Nucleus accumbens (tissue), 56 donors: ENCODE results near the gene SOX5.
"Not testable (repeated sequence)": the region's sequence is repeated elsewhere in the genome, so short reads cannot be mapped to it uniquely, and the experiment has no call there.

Source experiments
- DNase-seq, 56 donors: peaks; one replicate each; lab custom pipeline; 2025; lab: John Stamatoyannopoulos, UW

The SOX5 gene

GRCh38 chr12:23911574-23911973 lies 37.9 kb downstream of the SOX5 start:
- no peak for DNase-seq

- DNase-seq = no peak
Measured at GRCh38 chr12:23909551-23909950, 39.9 kb downstream of the SOX5 start.

GRCh38 chr12:23906329-23906728 lies 43.1 kb downstream of the SOX5 start:
- DNase-seq = peak in 3 of 56 donors; percentile 2 to 16 (median 10)

GRCh38 chr12:23899434-23899833 lies 50.0 kb downstream of the SOX5 start:
- no peak for DNase-seq

DNA sequence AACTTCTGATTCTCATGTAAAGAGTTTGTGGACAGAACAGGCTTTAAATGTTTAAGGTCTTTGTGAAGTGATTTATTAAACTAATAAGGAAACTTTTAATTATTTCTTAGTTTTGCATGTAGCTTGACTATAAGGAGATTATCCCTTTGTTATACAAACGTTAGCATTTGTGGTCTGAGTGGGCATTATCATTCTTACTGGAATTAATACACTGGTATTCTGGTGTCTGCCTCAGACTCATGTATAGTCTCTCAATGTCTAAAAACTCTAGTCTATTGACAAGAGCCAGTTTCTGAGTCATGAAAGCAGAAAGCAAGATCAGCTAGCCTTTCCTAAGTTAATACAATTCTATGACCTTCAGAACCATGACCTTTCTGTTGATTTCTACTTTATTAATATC lies 51.3 kb downstream of the SOX5 start:
- no peak for DNase-seq

GRCh38 chr12:23895792-23896218 lies 53.7 kb downstream of the SOX5 start:
- peak in 32 of 56 donors; percentile 0 to 54 (median 15) for DNase-seq

GRCh38 chr12:23893611-23894010 lies 55.9 kb downstream of the SOX5 start:
- no peak for DNase-seq

- no peak for DNase-seq
Measured at GRCh38 chr12:23891115-23891514, 58.4 kb downstream of the SOX5 start.

GRCh38 chr12:23889069-23889440 lies 60.4 kb downstream of the SOX5 start:
- no peak for DNase-seq

- DNase-seq = no peak
Measured at GRCh38 chr12:23888396-23889068, 60.9 kb downstream of the SOX5 start.

DNA sequence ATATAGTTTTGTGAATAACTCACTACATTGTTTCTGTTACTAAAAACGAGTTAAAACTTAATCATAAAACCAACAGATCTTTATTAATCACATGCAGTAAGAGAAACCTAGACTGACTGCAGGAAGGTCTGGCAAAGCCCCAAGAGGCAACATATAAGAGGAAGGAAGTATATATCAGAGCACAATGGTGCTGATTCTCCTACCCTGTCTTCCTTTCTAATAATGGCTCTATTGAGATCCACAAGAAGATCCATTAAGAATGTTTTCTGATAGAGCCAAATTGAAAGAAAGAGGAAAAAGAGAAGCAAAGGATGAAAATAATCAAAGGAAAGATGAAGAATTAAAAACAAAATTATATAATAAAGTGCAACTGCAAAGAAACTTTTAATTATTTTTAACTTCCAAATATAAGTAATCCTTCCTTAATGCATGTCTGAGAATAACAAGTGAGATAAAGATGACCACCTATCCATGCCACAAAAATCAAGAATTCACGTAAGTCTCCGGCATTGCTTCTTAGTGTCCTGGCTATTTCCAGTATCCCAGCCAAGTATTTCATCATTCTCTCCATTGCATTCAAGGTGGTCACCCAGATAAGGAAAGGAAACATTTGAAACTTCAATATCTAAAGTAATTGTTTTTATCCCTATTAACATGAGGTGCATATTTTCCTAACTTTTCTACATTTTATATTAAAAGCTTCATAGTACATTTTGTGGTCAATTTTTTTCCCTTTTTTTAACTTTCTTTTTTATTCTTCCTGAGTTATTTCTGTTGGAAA lies 62.2 kb downstream of the SOX5 start:
- DNase-seq = no peak

DNA sequence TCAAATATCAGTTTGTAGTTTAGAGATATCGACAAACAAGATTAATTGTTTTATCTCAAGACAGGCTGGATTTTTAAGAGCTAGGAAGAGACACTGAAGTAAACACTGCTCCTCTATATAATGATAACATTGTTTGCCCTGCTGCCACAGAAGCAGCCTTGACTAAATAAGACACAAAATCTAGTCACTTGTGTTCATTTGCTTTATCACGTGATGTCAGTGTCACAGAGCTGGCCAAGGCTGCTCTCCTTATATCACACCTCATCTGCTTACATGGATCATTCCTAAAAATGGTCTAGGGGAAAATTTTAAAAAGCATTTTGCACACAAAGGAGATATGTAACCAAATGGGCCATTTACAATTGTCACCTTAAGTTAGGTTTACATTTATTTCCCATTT lies 64.1 kb downstream of the SOX5 start:
- DNase-seq = no peak

- DNase-seq = no peak
Measured at GRCh38 chr12:23884909-23885308, 64.6 kb downstream of the SOX5 start.

GRCh38 chr12:23880988-23881387 lies 68.5 kb downstream of the SOX5 start:
- DNase-seq = no peak

DNA sequence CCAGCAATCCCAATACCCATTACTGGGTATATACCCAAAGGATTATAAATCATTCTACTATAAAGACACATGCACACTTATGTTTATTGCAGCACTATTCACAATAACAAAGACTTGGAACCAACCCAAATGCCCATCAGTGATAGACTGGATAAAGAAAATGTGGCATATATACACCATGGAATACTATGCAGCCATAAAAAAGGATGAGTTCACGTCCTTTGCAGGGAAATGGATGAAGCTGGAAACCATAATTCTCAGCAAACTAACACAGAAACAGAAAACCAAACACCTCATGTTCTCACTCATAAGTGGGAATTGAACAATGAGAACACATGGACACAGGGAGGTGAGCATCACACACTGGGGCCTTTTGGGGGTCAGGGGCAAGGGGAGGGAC lies 72.9 kb downstream of the SOX5 start:
- DNase-seq = not testable (repeated sequence)

- no peak for DNase-seq
Measured at GRCh38 chr12:23867794-23868193, 81.7 kb downstream of the SOX5 start.

GRCh38 chr12:23862701-23863100 lies 86.8 kb downstream of the SOX5 start:
- no peak for DNase-seq

GRCh38 chr12:23860019-23860418 lies 89.5 kb downstream of the SOX5 start:
- no peak for DNase-seq

DNA sequence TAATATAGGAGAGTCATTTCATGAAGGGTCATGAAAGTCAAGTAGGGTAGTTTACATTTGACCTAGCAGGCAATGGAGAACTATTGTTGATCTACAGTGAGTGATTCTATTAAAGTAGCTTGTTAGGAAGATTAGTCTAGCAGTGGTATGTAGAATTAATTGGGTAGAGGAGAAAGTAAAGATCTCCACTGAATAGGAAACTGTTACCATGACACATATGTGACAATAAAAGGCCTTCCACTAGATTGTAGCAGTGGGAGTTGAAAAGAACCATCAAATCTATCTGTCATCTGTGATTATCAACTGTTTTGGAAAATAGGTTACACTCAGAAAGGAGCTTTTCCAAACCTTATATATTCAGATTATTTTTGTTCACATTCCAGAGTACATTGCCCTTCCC lies 92.3 kb downstream of the SOX5 start:
- DNase-seq = no peak

DNA sequence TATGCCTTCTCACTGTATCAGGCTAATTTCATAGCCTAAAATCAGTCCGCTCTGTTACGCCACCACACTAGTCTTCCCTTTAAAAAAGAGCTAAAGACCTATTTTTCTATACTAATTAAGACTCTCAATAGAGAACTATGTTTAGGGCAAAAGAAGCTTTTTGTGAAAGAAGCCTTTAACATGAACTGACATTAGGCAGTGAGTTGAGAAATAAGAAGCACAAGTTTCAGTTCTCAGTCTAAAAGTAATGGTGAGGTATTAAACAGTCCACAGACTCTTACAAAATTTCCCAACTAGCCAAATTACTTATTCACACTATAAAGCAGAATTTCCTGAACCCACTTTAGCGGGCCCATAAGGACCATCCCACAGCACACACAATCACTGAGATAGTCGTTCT lies 93.7 kb downstream of the SOX5 start:
- no peak for DNase-seq

DNA sequence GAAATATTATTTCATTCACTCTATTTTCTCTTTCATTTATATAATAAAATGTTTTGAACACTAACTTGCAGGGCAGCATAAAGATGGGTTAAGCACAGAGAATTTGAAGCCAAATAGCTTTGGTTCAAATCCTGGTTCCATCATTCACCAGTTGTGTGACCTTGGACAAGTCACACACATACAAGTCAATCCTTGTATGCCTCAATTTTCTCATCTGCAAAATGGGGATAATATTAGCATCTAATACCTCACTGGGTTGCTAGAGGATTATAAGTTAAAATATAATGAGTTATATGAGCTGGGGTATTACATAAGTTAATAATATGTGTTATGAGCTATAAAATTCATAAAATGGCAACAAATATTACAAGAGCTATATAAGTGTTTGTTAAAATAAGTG lies 94.9 kb downstream of the SOX5 start:
- DNase-seq = no peak

DNA sequence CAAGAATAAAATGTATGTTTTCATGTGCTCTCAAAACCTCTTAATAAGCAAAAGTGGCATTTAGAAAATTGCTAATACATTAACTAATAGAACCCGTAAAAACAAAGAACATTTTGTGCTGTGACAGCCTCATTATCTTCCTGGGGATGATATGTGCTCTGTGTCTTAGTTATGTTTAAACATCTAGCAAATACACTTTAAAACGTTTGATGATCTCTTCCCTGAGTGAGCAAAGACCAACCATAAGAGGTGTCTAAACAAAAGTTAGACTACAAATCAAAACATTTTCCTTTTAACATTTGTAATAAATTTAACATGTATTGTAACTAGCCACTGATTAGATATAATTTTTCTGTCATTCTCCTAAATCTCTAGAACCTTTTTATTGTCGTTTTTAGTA lies 95.8 kb downstream of the SOX5 start:
- no peak for DNase-seq
